Left lung (tissue), 10 donors: ENCODE data around the gene SLC6A7. TPM values are rescaled to one million over a fixed set of nuclear protein-coding genes. Genes with fewer than 3 reads are reported as not detected.

ENCODE experiments used
- ATAC-seq: fragments of 200-7000 bp; cut with Tn5 transposase; one replicate; pipeline ENCODE4 v1.9.1; 2020; ENCODE audit warnings: moderate library complexity
- DNase-seq, 4 donors: peaks; one replicate each; pipeline ENCODE4 v3.0.0-alpha.2; 2013 to 2020
- H3K27ac ChIP-seq, 2 donors: fragments of 200-600 bp; sonication (generic) in 1 of 2; one replicate each; pipeline versions ENCODE4 v1.5.0 to v1.8.0; 2020 to 2021
- H3K27me3 ChIP-seq, 2 donors: fragments of 200-600 bp; sonication (generic) in 1 of 2; one replicate each; pipeline versions ENCODE4 v1.5.0 to v1.8.0; 2020 to 2021
- H3K36me3 ChIP-seq, 2 donors: fragments of 200-600 bp; sonication (generic) in 1 of 2; one replicate each; pipeline versions ENCODE4 v1.5.0 to v1.8.0; 2020 to 2021
- H3K4me1 ChIP-seq, 2 donors: fragments of 200-600 bp; one replicate each; pipeline ENCODE4 v1.8.0; 2021
- H3K4me3 ChIP-seq, 2 donors: fragments of 200-600 bp; sonication (generic) in 1 of 2; one replicate each; pipeline versions ENCODE4 v1.5.0 to v1.8.0; 2020 to 2021; ENCODE audit warnings: mild to moderate bottlenecking in 1 of 2
- H3K9me3 ChIP-seq, 2 donors: fragments of 200-600 bp; sonication (generic) in 1 of 2; one replicate each; pipeline versions ENCODE4 v1.5.0 to v1.8.0; 2020 to 2021
- intact Hi-C, 2 donors: fragments of 100-400 bp; cut with DNase I; formaldehyde crosslinking; loops; one replicate each; pipeline versions ENCODE4 v1.11.2 to v1.14.2; 2022
- polyA plus RNA-seq, 6 donors: library from polyadenylated mRNA; unstranded; fragments of 120-200 nt; gene quantifications; one replicate each; pipeline ENCODE4 v1.2.1, GENCODE V29; 2013; ENCODE audit not compliant: insufficient read length in 6 of 6
- total RNA-seq, 2 donors: library from RNA; stranded (reverse); fragmentation: NEBNext Ultra II Directional; extraction: Animal tissue kit (Norgen Biotek cat#: 25700); gene quantifications; one replicate each; pipeline ENCODE4 v1.2.1, GENCODE V29; 2021
- TF ChIP-seq, protein P1 (sequence below), 2 donors: fragments of 200-600 bp; sonication (generic) in 1 of 2; IDR thresholded peaks; one replicate each; pipeline versions ENCODE4 v1.5.0 to v1.8.0; 2021; ENCODE audit warnings: antibody characterized with exemption in 2 of 2
- donor health status: DM: no; HTN: yes; CAD: no.
- donor health status: DM: no; HTN: no; CAD: no.

The SLC6A7 gene
- total and polyA plus RNA-seq, 8 donors = 0.13 TPM; not detected in 7

DNA sequence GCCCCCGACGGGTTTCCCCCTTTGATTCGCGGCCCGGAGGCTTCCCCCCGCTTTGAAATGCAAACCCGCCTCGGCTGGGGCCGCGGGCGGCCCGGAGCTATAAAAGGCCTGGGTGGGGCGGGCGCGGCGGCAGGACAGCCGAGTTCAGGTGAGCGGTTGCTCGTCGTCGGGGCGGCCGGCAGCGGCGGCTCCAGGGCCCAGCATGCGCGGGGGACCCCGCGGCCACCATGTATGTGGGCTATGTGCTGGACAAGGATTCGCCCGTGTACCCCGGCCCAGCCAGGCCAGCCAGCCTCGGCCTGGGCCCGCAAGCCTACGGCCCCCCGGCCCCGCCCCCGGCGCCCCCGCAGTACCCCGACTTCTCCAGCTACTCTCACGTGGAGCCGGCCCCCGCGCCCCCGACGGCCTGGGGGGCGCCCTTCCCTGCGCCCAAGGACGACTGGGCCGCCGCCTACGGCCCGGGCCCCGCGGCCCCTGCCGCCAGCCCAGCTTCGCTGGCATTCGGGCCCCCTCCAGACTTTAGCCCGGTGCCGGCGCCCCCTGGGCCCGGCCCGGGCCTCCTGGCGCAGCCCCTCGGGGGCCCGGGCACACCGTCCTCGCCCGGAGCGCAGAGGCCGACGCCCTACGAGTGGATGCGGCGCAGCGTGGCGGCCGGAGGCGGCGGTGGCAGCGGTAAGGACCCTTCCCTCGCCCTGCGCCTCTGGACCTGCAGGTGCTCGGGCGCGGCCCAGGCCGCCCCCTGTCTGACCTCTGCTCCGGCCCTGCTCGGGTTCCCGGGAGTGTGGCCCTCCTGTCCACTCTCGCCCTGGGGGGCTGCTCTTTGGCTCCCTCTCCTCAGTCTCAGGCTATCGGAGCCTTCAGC lies 23.0 kb upstream of the SLC6A7 start, which contains the start of gene CDX1:
Gene CDX1 (plus strand): TSS at position 129 of the 862 bp plus-strand sequence. CDS start 99 bp downstream, at position 228.
- ATAC-seq (no peak), DNase-seq (no peak)
- Histone ChIP-seq H3K9me3 (no peaks in the 10 kb centered on the region), H3K4me3 (no peak within 1 kb of the TSS), H3K4me1 (no peaks in the 10 kb centered on the region), H3K27me3 (peaks cover 9 to 57% of the 10 kb centered on the region in 2 donors), H3K36me3 (no peaks in the 10 kb centered on the region), H3K27ac (no peak within 1 kb of the TSS)
- intact Hi-C loops = no loop called here
- TF ChIP-seq, protein P1, sequence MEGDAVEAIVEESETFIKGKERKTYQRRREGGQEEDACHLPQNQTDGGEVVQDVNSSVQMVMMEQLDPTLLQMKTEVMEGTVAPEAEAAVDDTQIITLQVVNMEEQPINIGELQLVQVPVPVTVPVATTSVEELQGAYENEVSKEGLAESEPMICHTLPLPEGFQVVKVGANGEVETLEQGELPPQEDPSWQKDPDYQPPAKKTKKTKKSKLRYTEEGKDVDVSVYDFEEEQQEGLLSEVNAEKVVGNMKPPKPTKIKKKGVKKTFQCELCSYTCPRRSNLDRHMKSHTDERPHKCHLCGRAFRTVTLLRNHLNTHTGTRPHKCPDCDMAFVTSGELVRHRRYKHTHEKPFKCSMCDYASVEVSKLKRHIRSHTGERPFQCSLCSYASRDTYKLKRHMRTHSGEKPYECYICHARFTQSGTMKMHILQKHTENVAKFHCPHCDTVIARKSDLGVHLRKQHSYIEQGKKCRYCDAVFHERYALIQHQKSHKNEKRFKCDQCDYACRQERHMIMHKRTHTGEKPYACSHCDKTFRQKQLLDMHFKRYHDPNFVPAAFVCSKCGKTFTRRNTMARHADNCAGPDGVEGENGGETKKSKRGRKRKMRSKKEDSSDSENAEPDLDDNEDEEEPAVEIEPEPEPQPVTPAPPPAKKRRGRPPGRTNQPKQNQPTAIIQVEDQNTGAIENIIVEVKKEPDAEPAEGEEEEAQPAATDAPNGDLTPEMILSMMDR (IDR thresholded peaks at IDR 0.05) = no peak

DNA sequence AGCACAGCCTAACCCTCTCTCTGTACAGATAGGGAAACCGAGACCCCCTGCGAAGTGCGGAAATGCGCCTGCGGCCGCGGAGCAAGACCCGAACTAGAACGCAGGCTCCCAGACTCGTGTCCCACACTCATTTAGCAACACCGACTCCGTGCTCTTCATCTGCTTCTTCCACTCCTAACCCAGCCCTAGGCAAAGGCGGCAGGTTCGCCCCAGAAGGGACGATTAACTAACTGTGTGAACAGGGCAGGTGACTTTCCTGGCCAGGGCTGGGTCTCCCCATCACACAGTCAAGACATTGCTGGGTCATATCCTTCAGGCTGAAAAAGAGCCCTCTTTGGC lies 22.4 kb upstream of the SLC6A7 start:
- Histone ChIP-seq H3K9me3 (no peaks in the 10 kb centered on the region), H3K27ac (no peak overlapping the region), H3K4me3 (no peak overlapping the region), H3K4me1 (no peaks in the 10 kb centered on the region), H3K27me3 (peaks cover 9 to 57% of the 10 kb centered on the region in 2 donors), H3K36me3 (no peaks in the 10 kb centered on the region)
- intact Hi-C loops = no loop called here
- TF ChIP-seq, protein P1 (IDR thresholded peaks at IDR 0.05) = no peak
- ATAC-seq = no peak
- no peak for DNase-seq

DNA sequence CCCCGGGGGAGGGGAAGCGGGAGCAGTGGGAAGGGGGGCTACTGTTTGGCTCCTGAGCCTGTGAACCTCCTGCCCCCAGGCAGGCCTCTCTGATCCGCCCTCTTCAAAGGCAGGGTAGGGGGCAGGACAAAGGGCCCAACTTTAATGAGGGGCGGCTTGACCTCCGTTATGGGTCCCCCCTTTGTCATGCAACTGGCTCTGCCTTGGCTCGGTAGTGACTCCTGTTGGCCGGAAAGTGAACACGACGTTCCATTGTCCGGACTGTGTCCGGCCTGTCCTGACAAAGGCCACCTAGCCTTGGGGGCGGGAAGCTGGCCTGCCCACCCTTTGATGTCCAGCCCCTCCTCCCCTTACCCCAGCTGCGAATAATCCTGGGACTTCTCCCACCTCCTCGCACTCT lies 22.0 kb upstream of the SLC6A7 start:
- no peak overlapping the region for H3K27ac ChIP-seq
- intact Hi-C loops = no loop called here

DNA sequence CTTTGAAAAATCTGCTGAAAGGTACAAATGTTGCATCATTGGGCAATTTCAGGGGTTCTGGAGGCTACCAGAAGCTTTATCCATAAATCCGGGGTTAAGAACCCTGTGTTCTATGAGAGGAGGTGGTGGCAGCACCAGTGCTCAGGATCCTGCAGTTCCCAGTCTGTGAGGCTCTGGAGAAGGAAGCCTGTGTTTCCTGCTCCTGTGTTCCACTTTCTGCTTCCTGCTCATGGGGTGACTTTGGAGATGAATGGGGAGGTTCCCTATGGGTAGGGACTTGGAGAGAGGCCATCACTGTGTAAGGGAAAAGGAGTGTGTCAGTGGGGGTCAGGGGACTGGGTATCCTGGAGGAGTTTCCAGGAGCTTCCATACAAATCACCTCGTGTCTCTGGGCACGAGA lies 21.0 kb upstream of the SLC6A7 start:
- no peak overlapping the region for H3K4me3 ChIP-seq
- no peaks in the 10 kb centered on the region for H3K4me1 ChIP-seq
- TF ChIP-seq, protein P1 (IDR thresholded peaks at IDR 0.05) = no peak
- H3K9me3 ChIP-seq = no peaks in the 10 kb centered on the region
- intact Hi-C loops = no loop called here
- no peaks in the 10 kb centered on the region for H3K36me3 ChIP-seq
- H3K27ac ChIP-seq = no peak overlapping the region
- ATAC-seq (no peak), DNase-seq (no peak)
- peaks cover 9 to 57% of the 10 kb centered on the region in 2 donors for H3K27me3 ChIP-seq

More for the DNA sequence above, 22.0 kb upstream of the SLC6A7 start:
- TF ChIP-seq, protein P1 (IDR thresholded peaks at IDR 0.05) = no peak
- Histone ChIP-seq H3K9me3 (no peaks in the 10 kb centered on the region), H3K4me1 (no peaks in the 10 kb centered on the region), H3K27me3 (peaks cover 9 to 57% of the 10 kb centered on the region in 2 donors), H3K36me3 (no peaks in the 10 kb centered on the region), H3K4me3 (no peak overlapping the region)
- DNase-seq = no peak
- no peak for ATAC-seq

DNA sequence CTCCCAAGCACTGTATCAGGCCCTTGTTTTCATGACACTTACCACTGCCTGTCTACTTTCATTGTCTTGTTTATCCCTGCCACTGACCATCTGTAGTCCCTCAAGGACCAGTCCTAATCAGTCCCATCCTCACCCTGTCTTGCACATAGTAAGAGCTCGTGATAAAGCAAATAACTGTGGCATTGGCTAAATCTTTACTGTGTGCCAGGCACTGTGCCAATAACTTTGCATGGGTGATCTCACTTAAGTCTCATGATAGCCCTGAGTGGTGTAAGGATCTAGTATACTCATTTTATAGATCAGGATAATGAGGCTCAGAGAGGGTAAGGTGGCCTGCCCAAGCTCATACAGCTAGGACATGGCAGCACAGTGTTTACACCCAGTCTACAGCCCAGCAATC lies 17.7 kb upstream of the SLC6A7 start:
- H3K4me3 ChIP-seq = no peak overlapping the region
- H3K36me3 ChIP-seq = no peaks in the 10 kb centered on the region
- H3K9me3 ChIP-seq = no peaks in the 10 kb centered on the region
- no peak for ATAC-seq
- no peaks in the 10 kb centered on the region for H3K4me1 ChIP-seq
- H3K27me3 ChIP-seq = peaks cover 3 to 38% of the 10 kb centered on the region in 2 donors
- TF ChIP-seq, protein P1 (IDR thresholded peaks at IDR 0.05) = no peak
- intact Hi-C loops = no loop called here
- no peak for DNase-seq
- no peak overlapping the region for H3K27ac ChIP-seq
